ENCODE results near the gene ARSK.

The ARSK gene

GRCh38 chr5:95532415-95532814 is 22.5 kb upstream of the ARSK start:
- Histone ChIP-seq H3K4me1 (ENCODE audit: control insufficient read depth, low read depth, low read length) (peaks cover 21% of the 10 kb centered on the region), H3K27ac (ENCODE audit: low read length) (no peak overlapping the region), H3K9me3 (ENCODE audit: control insufficient read depth, low read depth, low read length) (no peaks in the 10 kb centered on the region), H3K9ac (ENCODE audit: low read length) (no peak overlapping the region), H3K4me3 (ENCODE audit: low read length) (no peak overlapping the region), H3K27me3 (ENCODE audit: control insufficient read depth, insufficient read depth, low read length) (no peaks in the 10 kb centered on the region), H3K36me3 (ENCODE audit: control insufficient read depth, low read depth, low read length) (peaks cover 31% of the 10 kb centered on the region)

- peaks cover 25% of the 10 kb centered on the region for H3K36me3 ChIP-seq (ENCODE audit: control insufficient read depth, low read depth, low read length)
- no peaks in the 10 kb centered on the region for H3K9me3 ChIP-seq (ENCODE audit: control insufficient read depth, low read depth, low read length)
- no peak overlapping the region for H3K9ac ChIP-seq (ENCODE audit: low read length)
- no peaks in the 10 kb centered on the region for H3K27me3 ChIP-seq (ENCODE audit: control insufficient read depth, insufficient read depth, low read length)
- no peak overlapping the region for H3K4me3 ChIP-seq (ENCODE audit: low read length)
- H3K4me1 ChIP-seq (ENCODE audit: control insufficient read depth, low read depth, low read length), result peaks cover 21% of the 10 kb centered on the region
- no peak overlapping the region for H3K27ac ChIP-seq (ENCODE audit: low read length)
Observed at GRCh38 chr5:95533106-95533505, 21.8 kb upstream of the ARSK start.

- Histone ChIP-seq H3K9ac (ENCODE audit: low read length) (no peak overlapping the region), H3K4me3 (ENCODE audit: low read length) (no peak overlapping the region), H3K36me3 (ENCODE audit: control insufficient read depth, low read depth, low read length) (peaks cover 19% of the 10 kb centered on the region), H3K9me3 (ENCODE audit: control insufficient read depth, low read depth, low read length) (no peaks in the 10 kb centered on the region), H3K27ac (ENCODE audit: low read length) (no peak overlapping the region), H3K27me3 (ENCODE audit: control insufficient read depth, insufficient read depth, low read length) (no peaks in the 10 kb centered on the region), H3K4me1 (ENCODE audit: control insufficient read depth, low read depth, low read length) (peaks cover 21% of the 10 kb centered on the region)
Observed at GRCh38 chr5:95533761-95534160, 21.1 kb upstream of the ARSK start.

GRCh38 chr5:95537501-95537900 is 17.4 kb upstream of the ARSK start:
- Histone ChIP-seq H3K36me3 (ENCODE audit: control insufficient read depth, low read depth, low read length) (peaks cover 36% of the 10 kb centered on the region), H3K9ac (ENCODE audit: low read length) (no peak overlapping the region), H3K27ac (ENCODE audit: low read length) (no peak overlapping the region), H3K4me1 (ENCODE audit: control insufficient read depth, low read depth, low read length) (peaks cover 11% of the 10 kb centered on the region), H3K27me3 (ENCODE audit: control insufficient read depth, insufficient read depth, low read length) (no peaks in the 10 kb centered on the region), H3K4me3 (ENCODE audit: low read length) (no peak overlapping the region), H3K9me3 (ENCODE audit: control insufficient read depth, low read depth, low read length) (no peaks in the 10 kb centered on the region)

GRCh38 chr5:95543017-95543705 is 11.7 kb upstream of the ARSK start:
- Histone ChIP-seq H3K4me3 (ENCODE audit: low read length) (no peak overlapping the region), H3K27me3 (ENCODE audit: control insufficient read depth, insufficient read depth, low read length) (no peaks in the 10 kb centered on the region), H3K9me3 (ENCODE audit: control insufficient read depth, low read depth, low read length) (no peaks in the 10 kb centered on the region), H3K4me1 (ENCODE audit: control insufficient read depth, low read depth, low read length) (no peaks in the 10 kb centered on the region), H3K36me3 (ENCODE audit: control insufficient read depth, low read depth, low read length) (peaks cover 49% of the 10 kb centered on the region), H3K9ac (ENCODE audit: low read length) (no peak overlapping the region), H3K27ac (ENCODE audit: low read length) (no peak overlapping the region)

- Histone ChIP-seq H3K36me3 (ENCODE audit: control insufficient read depth, low read depth, low read length) (peaks cover 36% of the 10 kb centered on the region), H3K9ac (ENCODE audit: low read length) (no peak overlapping the region), H3K9me3 (ENCODE audit: control insufficient read depth, low read depth, low read length) (no peaks in the 10 kb centered on the region), H3K4me3 (ENCODE audit: low read length) (no peak overlapping the region), H3K27me3 (ENCODE audit: control insufficient read depth, insufficient read depth, low read length) (no peaks in the 10 kb centered on the region), H3K27ac (ENCODE audit: low read length) (no peak overlapping the region), H3K4me1 (ENCODE audit: control insufficient read depth, low read depth, low read length) (peaks cover 4% of the 10 kb centered on the region)
Observed at GRCh38 chr5:95549030-95549429, 5.9 kb upstream of the ARSK start.

- Histone ChIP-seq H3K27me3 (ENCODE audit: control insufficient read depth, insufficient read depth, low read length) (no peaks in the 10 kb centered on the region), H3K27ac (ENCODE audit: low read length) (no peak overlapping the region), H3K9ac (ENCODE audit: low read length) (peak overlapping the region; percentile 66), H3K4me1 (ENCODE audit: control insufficient read depth, low read depth, low read length) (peaks cover 10% of the 10 kb centered on the region), H3K9me3 (ENCODE audit: control insufficient read depth, low read depth, low read length) (no peaks in the 10 kb centered on the region), H3K4me3 (ENCODE audit: low read length) (peak overlapping the region; percentile 75), H3K36me3 (ENCODE audit: control insufficient read depth, low read depth, low read length) (peaks cover 4% of the 10 kb centered on the region)
Observed at GRCh38 chr5:95554331-95554646, 612 bp upstream of the ARSK start.

GRCh38 chr5:95555553-95555952 is 652 bp downstream of the ARSK start:
- peaks cover 3% of the 10 kb centered on the region for H3K36me3 ChIP-seq (ENCODE audit: control insufficient read depth, low read depth, low read length)
- H3K27me3 ChIP-seq (ENCODE audit: control insufficient read depth, insufficient read depth, low read length), result no peaks in the 10 kb centered on the region
- H3K4me3 ChIP-seq (ENCODE audit: low read length), result peak overlapping the region; percentile 75
- no peaks in the 10 kb centered on the region for H3K9me3 ChIP-seq (ENCODE audit: control insufficient read depth, low read depth, low read length)
- H3K4me1 ChIP-seq (ENCODE audit: control insufficient read depth, low read depth, low read length), result peaks cover 10% of the 10 kb centered on the region
- H3K9ac ChIP-seq (ENCODE audit: low read length), result peak overlapping the region; percentile 66
- peak overlapping the region; percentile 3 for H3K27ac ChIP-seq (ENCODE audit: low read length)

GRCh38 chr5:95557841-95558240 is 2.9 kb downstream of the ARSK start:
- Histone ChIP-seq H3K36me3 (ENCODE audit: control insufficient read depth, low read depth, low read length) (no peaks in the 10 kb centered on the region), H3K27me3 (ENCODE audit: control insufficient read depth, insufficient read depth, low read length) (no peaks in the 10 kb centered on the region), H3K9me3 (ENCODE audit: control insufficient read depth, low read depth, low read length) (no peaks in the 10 kb centered on the region), H3K9ac (ENCODE audit: low read length) (no peak overlapping the region), H3K4me3 (ENCODE audit: low read length) (no peak overlapping the region), H3K4me1 (ENCODE audit: control insufficient read depth, low read depth, low read length) (peaks cover 10% of the 10 kb centered on the region), H3K27ac (ENCODE audit: low read length) (no peak overlapping the region)

- Histone ChIP-seq H3K9ac (ENCODE audit: low read length) (no peak overlapping the region), H3K27ac (ENCODE audit: low read length) (no peak overlapping the region), H3K9me3 (ENCODE audit: control insufficient read depth, low read depth, low read length) (no peaks in the 10 kb centered on the region)
Observed at GRCh38 chr5:95562282-95562681, 7.4 kb downstream of the ARSK start.

GRCh38 chr5:95563367-95563766 is 8.5 kb downstream of the ARSK start:
- no peaks in the 10 kb centered on the region for H3K4me1 ChIP-seq (ENCODE audit: control insufficient read depth, low read depth, low read length)
- H3K27me3 ChIP-seq (ENCODE audit: control insufficient read depth, insufficient read depth, low read length), result no peaks in the 10 kb centered on the region
- no peak overlapping the region for H3K9ac ChIP-seq (ENCODE audit: low read length)
- peaks cover 6% of the 10 kb centered on the region for H3K36me3 ChIP-seq (ENCODE audit: control insufficient read depth, low read depth, low read length)
- no peaks in the 10 kb centered on the region for H3K9me3 ChIP-seq (ENCODE audit: control insufficient read depth, low read depth, low read length)
- H3K4me3 ChIP-seq (ENCODE audit: low read length), result no peak overlapping the region
- H3K27ac ChIP-seq (ENCODE audit: low read length), result no peak overlapping the region

More at GRCh38 chr5:95562282-95562681, 7.4 kb downstream of the ARSK start:
- H3K4me1 ChIP-seq (ENCODE audit: control insufficient read depth, low read depth, low read length), result no peaks in the 10 kb centered on the region
- H3K36me3 ChIP-seq (ENCODE audit: control insufficient read depth, low read depth, low read length), result peaks cover 3% of the 10 kb centered on the region
- H3K27me3 ChIP-seq (ENCODE audit: control insufficient read depth, insufficient read depth, low read length), result no peaks in the 10 kb centered on the region
- no peak overlapping the region for H3K4me3 ChIP-seq (ENCODE audit: low read length)

GRCh38 chr5:95564450-95564849 is 9.5 kb downstream of the ARSK start:
- no peak overlapping the region for H3K4me3 ChIP-seq (ENCODE audit: low read length)
- H3K27ac ChIP-seq (ENCODE audit: low read length), result no peak overlapping the region
- H3K4me1 ChIP-seq (ENCODE audit: control insufficient read depth, low read depth, low read length), result no peaks in the 10 kb centered on the region
- no peaks in the 10 kb centered on the region for H3K9me3 ChIP-seq (ENCODE audit: control insufficient read depth, low read depth, low read length)
- H3K9ac ChIP-seq (ENCODE audit: low read length), result no peak overlapping the region
- H3K36me3 ChIP-seq (ENCODE audit: control insufficient read depth, low read depth, low read length), result peaks cover 6% of the 10 kb centered on the region
- H3K27me3 ChIP-seq (ENCODE audit: control insufficient read depth, insufficient read depth, low read length), result no peaks in the 10 kb centered on the region

Measured in iPS-18a (cell line).